T-cell (primary cell): ENCODE data around the gene RAB8B. TPM values are rescaled to one million over a fixed set of nuclear protein-coding genes. Genes with fewer than 3 reads are reported as not detected.

Source experiments
- ATAC-seq, 4 experiments: fragments of 200-7000 bp in 3 of 4; fragments of 150-1000 bp in 1 of 4; cut with Tn5 transposase; replicated peaks in 1 of 4; 1 replicate in 3 of 4; 2 replicates in 1 of 4; pipeline ENCODE4 v1.10.0; 2021; ENCODE audit warnings: moderate library complexity in 3 of 4, mild to moderate bottlenecking in 2 of 4, moderate number of reproducible peaks in 1 of 4
- CTCF ChIA-PET, 2 donors: fragments of 300-600 bp; sonication (Branson Sonifier 250); formaldehyde crosslinking; loops; one replicate each; lab custom pipeline; 2022; ENCODE audit warnings: antibody characterized with exemption in 2 of 2; lab: Charles Lee
- POLR2A ChIA-PET, 2 donors: fragments of 300-600 bp; sonication (Branson Sonifier 250); formaldehyde crosslinking; loops; one replicate each; lab custom pipeline; 2022; ENCODE audit warnings: antibody characterized with exemption in 2 of 2; lab: Charles Lee
- DNase-seq, 35 experiments: peaks; one replicate each; pipeline versions ENCODE4 v3.0.0 to v3.0.0-alpha.2; 2013 to 2023
- H3K27ac ChIP-seq: one replicate; pipeline ENCODE4 v1.5.1; 2013; ENCODE audit warnings: low read length
- H3K27me3 ChIP-seq, 2 experiments: replicated peaks in 1 of 2; 1 replicate in 1 of 2; 2 replicates in 1 of 2; pipeline versions ENCODE4 v1.6.1 to v1.7.0; 2013; ENCODE audit warnings: low read length in 1 of 2, mixed read lengths in 1 of 2; ENCODE audit not compliant: control insufficient read depth in 2 of 2, insufficient read depth in 2 of 2; ENCODE audit errors: extremely low read depth in 1 of 2
- H3K36me3 ChIP-seq, 2 donors: 1 replicate in 1 of 2; 2 replicates in 1 of 2; pipeline versions ENCODE4 v1.6.1 to v1.7.0; 2013; ENCODE audit warnings: low read length in 1 of 2; ENCODE audit not compliant: control insufficient read depth in 2 of 2, insufficient read depth in 1 of 2; ENCODE audit errors: extremely low read depth in 1 of 2
- H3K4me1 ChIP-seq, 2 experiments: 1 replicate in 1 of 2; 2 replicates in 1 of 2; pipeline versions ENCODE4 v1.6.1 to v1.7.0; 2013; ENCODE audit warnings: low read length in 2 of 2, mixed read lengths in 1 of 2; ENCODE audit not compliant: insufficient read depth in 2 of 2, control insufficient read depth in 1 of 2; ENCODE audit errors: extremely low read depth in 1 of 2
- H3K4me3 ChIP-seq, 2 donors: 1 replicate in 1 of 2; 2 replicates in 1 of 2; pipeline versions ENCODE4 v1.5.1 to v1.7.0; 2013; ENCODE audit warnings: mild to moderate bottlenecking in 2 of 2, low read length in 1 of 2, moderate library complexity in 1 of 2; ENCODE audit not compliant: control insufficient read depth in 1 of 2; ENCODE audit errors: extremely low read depth in 1 of 2
- H3K9me3 ChIP-seq: 2 replicates; pipeline ENCODE4 v1.7.0; 2013
- H3K27ac Mint-ChIP-seq, 2 donors: one replicate each; pipeline ENCODE4 v1.8.0; 2020 to 2021; ENCODE audit warnings: mild to moderate bottlenecking in 2 of 2, mixed read lengths in 2 of 2
- H3K27me3 Mint-ChIP-seq, 2 donors: one replicate each; pipeline ENCODE4 v1.8.0; 2021 to 2022; ENCODE audit warnings: mixed read lengths in 2 of 2
- H3K36me3 Mint-ChIP-seq: one replicate; pipeline ENCODE4 v1.8.0; 2021; ENCODE audit warnings: mixed read lengths
- H3K4me1 Mint-ChIP-seq, 3 donors: one replicate each; pipeline ENCODE4 v1.8.0; 2020 to 2022; ENCODE audit warnings: mixed read lengths in 3 of 3, mild to moderate bottlenecking in 1 of 3
- H3K4me3 Mint-ChIP-seq, 3 donors: one replicate each; pipeline ENCODE4 v1.8.0; 2020 to 2022; ENCODE audit warnings: mild to moderate bottlenecking in 3 of 3, mixed read lengths in 3 of 3, moderate library complexity in 3 of 3
- H3K9me3 Mint-ChIP-seq, 3 donors: one replicate each; pipeline ENCODE4 v1.8.0; 2020 to 2022; ENCODE audit warnings: mixed read lengths in 3 of 3
- WGBS: methylation state at CpG from one replicate; pipeline ENCODE4 v1.1.5; 2013; ENCODE audit warnings: missing lambda C conversion rate; ENCODE audit not compliant: insufficient coverage; 5-methylcytosine and 5-hydroxymethylcytosine counted together
- total RNA-seq, 35 experiments: library from RNA in 6 of 35; stranded (reverse) in 6 of 35; fragments of 120-200 nt in 1 of 35; gene quantifications; one replicate each; pipeline versions ENCODE4 v1.2.1 to v1.2.4 and lab custom pipeline; 2013 to 2026

Gene RAB8B
- total RNA-seq, 5 donors from 2014 or later (not counting 1 experiment from before 2014, with no cell fraction given), result 52.2 to 66.7 (median 55.7) TPM

DNA sequence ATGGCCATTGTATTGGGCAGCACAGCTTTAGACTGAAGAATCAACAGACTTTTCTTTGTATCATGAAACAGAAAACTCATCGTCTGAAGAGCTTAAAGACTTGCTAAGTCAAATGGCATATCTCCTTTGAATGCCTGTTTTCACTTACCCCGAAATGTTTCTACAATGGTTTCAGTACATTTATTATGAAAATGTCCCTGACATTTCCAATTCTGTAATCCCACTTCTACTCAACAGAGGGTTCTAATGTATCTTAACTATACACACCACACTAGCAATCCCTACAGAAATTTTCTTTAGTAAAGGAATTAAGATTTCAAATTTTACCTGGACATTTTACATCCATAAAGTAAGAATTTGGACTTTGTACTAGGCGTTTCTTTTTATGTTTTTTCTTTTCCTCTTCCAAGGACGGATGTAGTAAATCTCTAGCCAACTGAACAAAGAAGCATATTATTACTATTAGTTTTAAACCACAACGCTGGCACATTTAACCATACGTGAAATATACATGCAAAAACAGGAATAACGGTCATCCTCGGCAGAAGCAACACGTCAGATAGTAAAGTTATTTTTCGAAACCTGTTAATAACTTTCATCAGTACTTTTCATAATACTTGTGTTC is 33.2 kb upstream of the RAB8B start:
- Mint-ChIP-seq H3K36me3 (peaks cover 15% of the 10 kb centered on the region), H3K4me1 (peaks cover 17 to 29% (median 22%) of the 10 kb centered on the region in 3 donors), H3K4me3 (peak overlapping the region; percentile 97 to 100 (median 100)), H3K27ac (peak overlapping the region; percentile 99), H3K27me3 (no peaks in the 10 kb centered on the region), H3K9me3 (no peaks in the 10 kb centered on the region)
- CTCF ChIA-PET, result interaction anchor here (0.6 to 0.9 kb wide), 3 partner anchors 18 to 122 kb away, joined by 3 read pairs; no protein-coding TSS in a partner anchor
- peak in 1 of 35 experiments; percentile 10 for DNase-seq
- Histone ChIP-seq H3K36me3 (peaks cover 0 to 18% of the 10 kb centered on the region in 2 donors), H3K27me3 (no peaks in the 10 kb centered on the region), H3K9me3 (no peaks in the 10 kb centered on the region), H3K4me1 (peaks cover 9 to 11% of the 10 kb centered on the region in 2 experiments), H3K27ac (no peak overlapping the region), H3K4me3 (peak overlapping the region; percentile 85 to 92)
- POLR2A ChIA-PET, result interaction anchor here (0.6 to 1.7 kb wide), 3 partner anchors 35 to 77 kb away, joined by 3 to 8 read pairs (median 6); no protein-coding TSS in a partner anchor
- ATAC-seq, result no peak
- 10% methylated on average over 7 of the region's 10 CpGs for WGBS

DNA sequence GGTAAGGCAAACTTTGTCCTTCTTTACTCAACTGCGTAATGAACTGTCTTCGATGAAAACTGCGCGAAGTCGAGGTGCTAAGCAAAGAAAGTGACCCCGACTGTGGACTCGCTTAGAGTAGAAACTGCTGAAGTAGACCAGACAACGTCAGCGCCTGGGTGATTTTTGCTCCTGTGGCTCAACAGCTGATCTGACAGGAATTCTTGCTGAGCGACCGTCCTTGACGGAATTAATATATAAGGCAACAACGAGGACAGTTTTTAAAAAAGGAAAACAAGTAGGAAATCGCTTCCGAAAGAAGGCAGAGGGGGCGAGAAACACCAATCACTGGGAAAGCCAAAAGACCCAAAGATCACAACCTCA is 32.7 kb upstream of the RAB8B start:
- POLR2A ChIA-PET, result interaction anchor here (1.0 to 1.7 kb wide), 4 partner anchors 9 to 38 kb away, joined by 3 to 8 read pairs (median 4); no protein-coding TSS in a partner anchor
- no peaks in the 10 kb centered on the region for H3K9me3 Mint-ChIP-seq
- H3K4me1 Mint-ChIP-seq, result peaks cover 17 to 29% (median 22%) of the 10 kb centered on the region in 3 donors
- CTCF ChIA-PET, result interaction anchor here in 1 of 2 donors (0.6 to 1.7 kb wide), 4 partner anchors 40 to 122 kb away, joined by 3 to 6 read pairs (median 3); no protein-coding TSS in a partner anchor
- Histone ChIP-seq H3K27ac (peak overlapping the region; percentile 76), H3K4me1 (peaks cover 9 to 11% of the 10 kb centered on the region in 2 experiments), H3K9me3 (no peaks in the 10 kb centered on the region), H3K4me3 (peak overlapping the region; percentile 85 to 92), H3K27me3 (no peaks in the 10 kb centered on the region), H3K36me3 (peaks cover 0 to 16% of the 10 kb centered on the region in 2 donors)
- H3K27ac Mint-ChIP-seq, result peak overlapping the region; percentile 99
- ATAC-seq (no peak), DNase-seq (peak in 7 of 35 experiments; percentile 1 to 37 (median 3))
- peak overlapping the region; percentile 97 to 100 (median 100) for H3K4me3 Mint-ChIP-seq
- H3K27me3 Mint-ChIP-seq, result no peaks in the 10 kb centered on the region
- WGBS, result 0% methylated on average over 12 of the region's 16 CpGs
- H3K36me3 Mint-ChIP-seq, result peaks cover 11% of the 10 kb centered on the region

- Mint-ChIP-seq H3K9me3 (no peaks in the 10 kb centered on the region), H3K36me3 (peaks cover 9% of the 10 kb centered on the region)
Observed at GRCh38 chr15:63157118-63157843, 32.1 kb upstream of the RAB8B start, which contains the start of gene RPS27L. RPS27L (minus strand) TSS chr15:63157477; CDS start chr15:63157405, 72 bp downstream.

GRCh38 chr15:63157891-63158431 is 31.4 kb upstream of the RAB8B start:
- no peaks in the 10 kb centered on the region for H3K9me3 Mint-ChIP-seq
- peak in 3 of 4 experiments; percentile 13 to 37 (median 15) for ATAC-seq
- ChIA-PET POLR2A (interaction anchor here (0.8 to 1.7 kb wide), 6 partner anchors 8 to 120 kb away, joined by 3 to 8 read pairs (median 3); no protein-coding TSS in a partner anchor), CTCF (interaction anchor here in 1 of 2 donors (0.6 to 1.7 kb wide), 5 partner anchors 26 to 111 kb away, joined by 3 to 6 read pairs (median 3); no protein-coding TSS in a partner anchor)
- no peaks in the 10 kb centered on the region for H3K27me3 Mint-ChIP-seq
- peak overlapping the region; percentile 76 for H3K27ac ChIP-seq
- H3K27ac Mint-ChIP-seq, result peak overlapping the region; percentile 79 to 89
- H3K4me1 Mint-ChIP-seq, result peaks cover 17 to 28% (median 22%) of the 10 kb centered on the region in 3 donors
- peaks cover 0 to 8% of the 10 kb centered on the region in 2 donors for H3K36me3 ChIP-seq
- peak in 18 of 35 experiments; percentile 2 to 50 (median 8) for DNase-seq
- peak overlapping the region; percentile 85 to 92 for H3K4me3 ChIP-seq
- no peaks in the 10 kb centered on the region for H3K27me3 ChIP-seq
- WGBS, result 37% methylated on average over 7 of the region's 18 CpGs
- peaks cover 9 to 11% of the 10 kb centered on the region in 2 experiments for H3K4me1 ChIP-seq
- no peaks in the 10 kb centered on the region for H3K9me3 ChIP-seq
- peak overlapping the region; percentile 85 to 100 (median 97) for H3K4me3 Mint-ChIP-seq
- peaks cover 5% of the 10 kb centered on the region for H3K36me3 Mint-ChIP-seq

More at GRCh38 chr15:63157118-63157843, 32.1 kb upstream of the RAB8B start, which contains the start of gene RPS27L:
- no peaks in the 10 kb centered on the region for H3K27me3 Mint-ChIP-seq
- peak; percentile 73 to 91 (median 86) for DNase-seq
- peak within 1 kb of the TSS; percentile 85 to 92 for H3K4me3 ChIP-seq
- peaks cover 17 to 29% (median 22%) of the 10 kb centered on the region in 3 donors for H3K4me1 Mint-ChIP-seq
- ChIA-PET POLR2A (interaction anchor here (0.8 to 1.7 kb wide), 6 partner anchors 9 to 121 kb away, joined by 3 to 8 read pairs (median 3); no protein-coding TSS in a partner anchor), CTCF (interaction anchor here in 1 of 2 donors (0.6 to 1.7 kb wide), 6 partner anchors 26 to 121 kb away, joined by 3 to 6 read pairs (median 3); no protein-coding TSS in a partner anchor)
- H3K36me3 ChIP-seq, result peaks cover 0 to 12% of the 10 kb centered on the region in 2 donors
- peak; percentile 98 to 99 (median 98) for ATAC-seq
- no peaks in the 10 kb centered on the region for H3K9me3 ChIP-seq
- 0% methylated on average over 53 of the region's 60 CpGs for WGBS
- H3K27ac ChIP-seq, result peak within 1 kb of the TSS; percentile 76
- peaks cover 9 to 11% of the 10 kb centered on the region in 2 experiments for H3K4me1 ChIP-seq
- H3K27me3 ChIP-seq, result no peaks in the 10 kb centered on the region
- peak within 1 kb of the TSS; percentile 99 for H3K27ac Mint-ChIP-seq
- peak within 1 kb of the TSS; percentile 97 to 100 (median 100) for H3K4me3 Mint-ChIP-seq

DNA sequence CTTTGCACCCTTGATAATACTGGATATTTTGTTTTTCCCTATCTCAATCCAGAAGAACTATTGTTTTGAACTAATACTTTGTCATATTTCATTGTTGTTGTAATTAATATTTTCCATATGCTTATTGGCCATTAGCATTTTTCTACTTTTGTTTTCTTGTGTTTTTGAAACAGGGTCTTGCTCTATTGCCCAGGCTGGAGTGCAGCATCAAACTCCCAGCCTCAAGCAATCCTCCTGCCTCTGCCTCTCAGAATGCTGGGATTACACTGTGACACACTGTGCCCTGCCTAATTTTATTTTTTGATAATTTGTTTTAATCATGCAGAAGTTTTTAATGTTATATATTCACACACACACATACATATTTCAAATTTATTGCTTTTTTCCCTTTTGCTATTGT is 28.8 kb upstream of the RAB8B start:
- H3K9me3 ChIP-seq, result no peaks in the 10 kb centered on the region
- no peaks in the 10 kb centered on the region for H3K27me3 ChIP-seq
- DNase-seq (no peak), ATAC-seq (no peak)
- Mint-ChIP-seq H3K27me3 (no peaks in the 10 kb centered on the region), H3K36me3 (no peaks in the 10 kb centered on the region), H3K9me3 (no peaks in the 10 kb centered on the region), H3K4me1 (peaks cover 9 to 13% (median 10%) of the 10 kb centered on the region in 3 donors), H3K4me3 (no peak overlapping the region), H3K27ac (no peak overlapping the region)
- H3K4me1 ChIP-seq, result peaks cover 9 to 11% of the 10 kb centered on the region in 2 experiments
- H3K36me3 ChIP-seq, result no peaks in the 10 kb centered on the region
- ChIA-PET POLR2A (interaction anchor here in 1 of 2 donors (0.6 kb wide), 2 partner anchors 55 to 69 kb away, joined by 3 read pairs; no protein-coding TSS in a partner anchor), CTCF (no interaction called here)
- H3K27ac ChIP-seq, result no peak overlapping the region
- H3K4me3 ChIP-seq, result no peak overlapping the region
